Osteocyte (in vitro differentiated cells): ENCODE data around the gene INSYN1. TPM values are rescaled to one million over a fixed set of nuclear protein-coding genes. Genes with fewer than 3 reads are reported as not detected.

Experiments used
- DNase-seq: peaks from one replicate; pipeline ENCODE4 v3.0.0; 2021; ENCODE audit warnings: mixed read lengths; ENCODE audit not compliant: unreplicated experiment; ENCODE audit errors: extremely low spot score
- H3K27ac Mint-ChIP-seq: one replicate; pipeline ENCODE4 v1.8.0; 2021; ENCODE audit warnings: mild to moderate bottlenecking, mixed read lengths; ENCODE audit not compliant: unreplicated experiment
- H3K27me3 Mint-ChIP-seq: one replicate; pipeline ENCODE4 v1.8.0; 2021; ENCODE audit warnings: mixed read lengths; ENCODE audit not compliant: unreplicated experiment
- H3K36me3 Mint-ChIP-seq: one replicate; pipeline ENCODE4 v1.8.0; 2021; ENCODE audit warnings: mixed read lengths; ENCODE audit not compliant: unreplicated experiment
- H3K4me1 Mint-ChIP-seq: one replicate; pipeline ENCODE4 v1.8.0; 2021; ENCODE audit warnings: mixed read lengths; ENCODE audit not compliant: unreplicated experiment
- H3K4me3 Mint-ChIP-seq: one replicate; pipeline ENCODE4 v1.8.0; 2021; ENCODE audit warnings: mild to moderate bottlenecking, moderate library complexity, mixed read lengths; ENCODE audit not compliant: unreplicated experiment
- H3K9me3 Mint-ChIP-seq: one replicate; pipeline ENCODE4 v1.8.0; 2021; ENCODE audit warnings: mixed read lengths; ENCODE audit not compliant: unreplicated experiment
- total RNA-seq: library from RNA; stranded (reverse); gene quantifications from 2 replicates; pipeline ENCODE4 v1.2.1, GENCODE V29; 2021
- TF ChIP-seq, protein P1 (sequence below): fragments of 200-600 bp; sonication (generic); IDR thresholded peaks from 2 replicates; pipeline ENCODE4 v1.5.0; 2021; ENCODE audit warnings: antibody characterized with exemption, mild to moderate bottlenecking, moderate library complexity

INSYN1 gene
- total RNA-seq, 1 donor from 2014 or later = 8.0 TPM

GRCh38 chr15:73716417-73716816, 36.7 kb downstream of the INSYN1 start:
- Mint-ChIP-seq H3K27me3 (peaks cover 6% of the 10 kb centered on the region), H3K9me3 (no peaks in the 10 kb centered on the region), H3K4me3 (no peak overlapping the region), H3K27ac (no peak overlapping the region), H3K4me1 (no peaks in the 10 kb centered on the region), H3K36me3 (peaks cover 23% of the 10 kb centered on the region)
- DNase-seq = no peak
- TF ChIP-seq, protein P1, sequence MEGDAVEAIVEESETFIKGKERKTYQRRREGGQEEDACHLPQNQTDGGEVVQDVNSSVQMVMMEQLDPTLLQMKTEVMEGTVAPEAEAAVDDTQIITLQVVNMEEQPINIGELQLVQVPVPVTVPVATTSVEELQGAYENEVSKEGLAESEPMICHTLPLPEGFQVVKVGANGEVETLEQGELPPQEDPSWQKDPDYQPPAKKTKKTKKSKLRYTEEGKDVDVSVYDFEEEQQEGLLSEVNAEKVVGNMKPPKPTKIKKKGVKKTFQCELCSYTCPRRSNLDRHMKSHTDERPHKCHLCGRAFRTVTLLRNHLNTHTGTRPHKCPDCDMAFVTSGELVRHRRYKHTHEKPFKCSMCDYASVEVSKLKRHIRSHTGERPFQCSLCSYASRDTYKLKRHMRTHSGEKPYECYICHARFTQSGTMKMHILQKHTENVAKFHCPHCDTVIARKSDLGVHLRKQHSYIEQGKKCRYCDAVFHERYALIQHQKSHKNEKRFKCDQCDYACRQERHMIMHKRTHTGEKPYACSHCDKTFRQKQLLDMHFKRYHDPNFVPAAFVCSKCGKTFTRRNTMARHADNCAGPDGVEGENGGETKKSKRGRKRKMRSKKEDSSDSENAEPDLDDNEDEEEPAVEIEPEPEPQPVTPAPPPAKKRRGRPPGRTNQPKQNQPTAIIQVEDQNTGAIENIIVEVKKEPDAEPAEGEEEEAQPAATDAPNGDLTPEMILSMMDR = no peak

DNA sequence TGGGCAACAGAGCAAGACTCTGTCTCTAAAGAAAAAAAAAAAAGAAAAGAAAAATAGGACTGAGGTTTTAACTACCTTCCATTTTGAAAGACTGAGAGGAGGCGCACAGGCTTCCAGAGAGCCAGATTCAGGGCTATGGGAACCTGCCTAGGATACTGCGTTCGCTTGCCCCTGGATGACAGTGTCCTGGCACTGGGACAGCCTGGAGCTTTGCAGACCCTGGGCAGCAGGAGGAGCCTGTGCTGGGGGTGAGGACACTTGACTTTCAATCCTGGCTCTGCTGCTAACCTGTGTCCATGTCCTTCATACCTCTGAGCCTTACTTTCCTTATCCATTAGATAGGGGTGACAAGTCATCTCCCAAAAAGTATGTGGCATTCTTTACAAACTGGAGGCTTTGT, 37.7 kb downstream of the INSYN1 start:
- peaks cover 6% of the 10 kb centered on the region for H3K27me3 Mint-ChIP-seq
- peaks cover 23% of the 10 kb centered on the region for H3K36me3 Mint-ChIP-seq
- no peak overlapping the region for H3K4me3 Mint-ChIP-seq
- H3K27ac Mint-ChIP-seq = no peak overlapping the region
- no peaks in the 10 kb centered on the region for H3K9me3 Mint-ChIP-seq
- DNase-seq = no peak
- H3K4me1 Mint-ChIP-seq = no peaks in the 10 kb centered on the region
- TF ChIP-seq, protein P1 = no peak

GRCh38 chr15:73714695-73715301, 38.4 kb downstream of the INSYN1 start:
- Mint-ChIP-seq H3K27me3 (peaks cover 6% of the 10 kb centered on the region), H3K4me1 (no peaks in the 10 kb centered on the region), H3K9me3 (no peaks in the 10 kb centered on the region), H3K4me3 (no peak overlapping the region), H3K36me3 (peaks cover 23% of the 10 kb centered on the region), H3K27ac (no peak overlapping the region)
- TF ChIP-seq, protein P1 = no peak
- no peak for DNase-seq

GRCh38 chr15:73712107-73712506, 41.0 kb downstream of the INSYN1 start:
- H3K27ac Mint-ChIP-seq = peak overlapping the region; percentile 27
- no peaks in the 10 kb centered on the region for H3K27me3 Mint-ChIP-seq
- no peaks in the 10 kb centered on the region for H3K4me1 Mint-ChIP-seq
- H3K36me3 Mint-ChIP-seq = peaks cover 35% of the 10 kb centered on the region
- DNase-seq = no peak
- H3K9me3 Mint-ChIP-seq = no peaks in the 10 kb centered on the region
- TF ChIP-seq, protein P1 = no peak
- no peak overlapping the region for H3K4me3 Mint-ChIP-seq

DNA sequence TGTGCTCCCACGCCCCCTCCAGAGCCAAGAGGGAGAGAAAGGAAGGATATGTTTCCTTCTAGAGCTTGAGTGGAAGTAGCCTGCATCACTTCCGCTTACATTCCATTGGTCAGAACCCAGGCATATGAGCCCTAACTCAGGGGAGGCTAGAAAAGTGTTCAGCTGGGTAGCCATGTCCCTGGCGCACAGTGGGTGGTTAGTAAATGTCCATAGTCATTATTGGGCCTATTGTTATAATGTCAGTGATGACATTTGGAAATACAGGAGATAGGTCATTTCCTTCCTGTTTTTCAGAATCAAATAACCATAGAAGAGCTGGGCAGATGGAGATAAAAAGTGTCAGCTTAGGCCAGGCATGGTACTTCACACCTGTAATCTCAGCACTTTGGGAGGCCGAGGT, 41.6 kb downstream of the INSYN1 start:
- TF ChIP-seq, protein P1 = no peak
- Mint-ChIP-seq H3K27me3 (no peaks in the 10 kb centered on the region), H3K4me3 (no peak overlapping the region), H3K27ac (no peak overlapping the region), H3K9me3 (no peaks in the 10 kb centered on the region), H3K4me1 (no peaks in the 10 kb centered on the region), H3K36me3 (peaks cover 35% of the 10 kb centered on the region)
- DNase-seq = no peak
